ENCODE results near the gene FBL. TPM values are rescaled to one million over a fixed set of nuclear protein-coding genes. Genes with fewer than 3 reads are reported as not detected.
"Not testable (repeated sequence)": the region's sequence is repeated elsewhere in the genome, so short reads cannot be mapped to it uniquely, and the experiment has no call there.

Gene FBL
- total RNA-seq, 5 donors from 2014 or later (not counting 1 experiment from before 2014, with no cell fraction given), result 291 to 348 (median 299) TPM

DNA sequence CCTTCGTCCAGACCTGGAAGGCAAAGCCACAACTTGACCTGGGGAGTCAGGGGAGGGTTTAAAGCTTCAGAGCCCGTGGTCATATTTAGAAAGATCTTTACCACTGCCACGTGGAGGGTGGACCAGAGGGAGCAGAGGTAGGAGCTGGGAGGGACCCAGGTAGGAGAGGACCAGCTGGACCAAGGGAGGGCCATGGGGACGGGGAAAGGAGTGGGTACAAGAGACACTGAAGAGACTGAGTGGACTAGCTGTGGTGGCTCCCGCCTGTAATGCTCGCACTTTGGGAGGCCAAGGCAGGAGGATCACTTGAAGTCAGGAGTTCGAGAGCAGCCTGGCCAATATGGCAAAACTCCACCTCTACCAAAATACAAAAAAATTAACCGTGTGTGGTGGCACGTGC, 38.5 kb upstream of the FBL start:
- WGBS (ENCODE audit: insufficient coverage), result no CpG with 5 or more reads among the region's 9 CpGs
- H3K36me3 ChIP-seq (ENCODE audit: control insufficient read depth in 2 of 2, extremely low read depth in 1 of 2, insufficient read depth in 1 of 2, low read length in 1 of 2); H3K4me3 Mint-ChIP-seq; H3K4me3 ChIP-seq (ENCODE audit: control insufficient read depth in 1 of 2, extremely low read depth in 1 of 2, low read length in 1 of 2); H3K27ac ChIP-seq (ENCODE audit: low read length); ATAC-seq (replicated peaks in 1 of 4); H3K27me3 ChIP-seq (replicated peaks in 1 of 2; ENCODE audit: control insufficient read depth in 2 of 2, extremely low read depth in 1 of 2, insufficient read depth in 2 of 2, low read length in 1 of 2); H3K4me1 ChIP-seq (ENCODE audit: control insufficient read depth in 1 of 2, extremely low read depth in 1 of 2, insufficient read depth in 2 of 2, low read length in 2 of 2); DNase-seq; H3K9me3 ChIP-seq; H3K36me3 Mint-ChIP-seq; H3K9me3 Mint-ChIP-seq; CTCF ChIA-PET; H3K4me1 Mint-ChIP-seq; H3K27ac Mint-ChIP-seq; POLR2A ChIA-PET; H3K27me3 Mint-ChIP-seq: not testable (repeated sequence)

DNA sequence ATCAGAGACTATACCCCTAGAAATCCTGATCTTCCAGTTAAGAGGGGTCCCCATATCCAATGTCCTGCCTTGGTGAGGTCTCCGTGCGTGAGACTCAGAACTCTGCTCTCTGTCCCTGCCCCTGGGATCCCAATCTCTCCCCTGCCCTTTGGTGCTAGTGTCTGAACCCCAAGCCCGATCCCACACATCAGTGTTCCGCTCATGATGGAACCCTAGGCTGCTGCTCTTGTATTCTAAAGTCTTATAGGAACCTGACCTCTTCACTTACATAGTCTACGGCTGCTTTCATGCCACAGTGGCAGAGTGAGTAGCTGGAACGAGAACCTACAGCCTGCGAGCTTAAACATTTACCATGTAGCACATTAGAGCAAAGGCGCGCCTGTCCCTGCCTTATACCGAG, 36.5 kb upstream of the FBL start:
- H3K4me3 Mint-ChIP-seq; H3K36me3 Mint-ChIP-seq; H3K4me1 ChIP-seq (ENCODE audit: control insufficient read depth in 1 of 2, extremely low read depth in 1 of 2, insufficient read depth in 2 of 2, low read length in 2 of 2); H3K4me1 Mint-ChIP-seq; H3K36me3 ChIP-seq (ENCODE audit: control insufficient read depth in 2 of 2, extremely low read depth in 1 of 2, insufficient read depth in 1 of 2, low read length in 1 of 2); H3K4me3 ChIP-seq (ENCODE audit: control insufficient read depth in 1 of 2, extremely low read depth in 1 of 2, low read length in 1 of 2); ATAC-seq (replicated peaks in 1 of 4); DNase-seq; H3K9me3 Mint-ChIP-seq; H3K9me3 ChIP-seq; H3K27me3 ChIP-seq (replicated peaks in 1 of 2; ENCODE audit: control insufficient read depth in 2 of 2, extremely low read depth in 1 of 2, insufficient read depth in 2 of 2, low read length in 1 of 2); H3K27me3 Mint-ChIP-seq; CTCF ChIA-PET; POLR2A ChIA-PET; H3K27ac ChIP-seq (ENCODE audit: low read length): not testable (repeated sequence)
- WGBS (ENCODE audit: insufficient coverage), result 100% methylated on average over 1 of the region's 10 CpGs
- peak overlapping the region in 1 of 2 donors; percentile 24 for H3K27ac Mint-ChIP-seq

DNA sequence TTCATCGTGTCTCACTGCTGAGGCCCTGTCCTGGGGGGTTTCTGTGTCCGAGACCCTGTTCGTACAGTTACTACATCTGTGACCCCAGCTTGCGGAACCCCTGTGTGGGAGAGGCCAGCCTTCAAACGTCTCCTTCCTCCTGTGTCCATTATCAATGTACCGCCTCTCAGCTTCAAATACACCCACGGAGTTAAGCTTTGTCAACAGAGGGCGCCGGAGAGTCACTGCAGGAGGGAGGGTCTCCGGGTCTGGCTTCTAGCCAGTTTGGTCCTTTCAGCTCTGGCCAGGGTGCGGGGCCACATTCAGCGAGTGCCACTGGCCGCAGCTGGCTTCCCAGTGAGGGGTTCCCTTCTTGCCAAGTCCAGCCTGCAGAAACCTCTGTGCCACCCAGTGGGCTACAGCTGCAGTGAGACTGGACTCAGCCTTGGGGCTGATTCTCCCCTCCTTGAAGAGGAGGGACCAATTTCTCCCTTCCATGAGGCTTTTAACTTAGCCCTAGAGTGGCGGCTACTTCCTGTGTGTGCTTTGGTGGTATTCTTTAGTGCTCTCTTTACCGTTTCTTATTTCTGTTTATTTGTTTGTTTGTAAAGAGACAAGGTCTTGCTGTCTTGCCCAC, 35.4 kb upstream of the FBL start:
- DNase-seq, result peak in 8 of 35 experiments; percentile 9 to 57 (median 24)
- H3K27ac Mint-ChIP-seq, CTCF ChIA-PET: not testable (repeated sequence)

DNA sequence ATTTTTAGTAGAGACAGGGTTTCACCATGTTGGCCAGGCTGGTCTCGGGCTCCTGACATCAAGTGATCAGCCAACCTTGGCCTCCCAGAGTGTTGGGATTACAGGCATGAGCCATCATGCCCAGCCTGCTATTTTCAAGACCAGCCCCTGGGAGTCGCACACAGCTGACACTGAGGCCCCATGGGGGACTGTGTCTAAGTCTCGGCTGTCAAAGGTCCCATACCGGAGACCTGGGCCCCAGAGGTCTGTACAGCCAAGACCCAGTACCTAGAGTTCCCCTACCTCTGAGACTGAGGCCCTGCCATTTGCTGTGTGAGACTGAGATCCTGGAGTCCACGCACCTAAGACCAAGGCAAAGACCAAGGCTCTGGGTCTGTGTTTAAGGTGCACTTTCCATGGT, 34.1 kb upstream of the FBL start:
- H3K27ac Mint-ChIP-seq; H3K4me3 ChIP-seq (ENCODE audit: control insufficient read depth in 1 of 2, extremely low read depth in 1 of 2, low read length in 1 of 2); H3K9me3 Mint-ChIP-seq; H3K9me3 ChIP-seq; H3K4me1 ChIP-seq (ENCODE audit: control insufficient read depth in 1 of 2, extremely low read depth in 1 of 2, insufficient read depth in 2 of 2, low read length in 2 of 2); H3K36me3 Mint-ChIP-seq; H3K36me3 ChIP-seq (ENCODE audit: control insufficient read depth in 2 of 2, extremely low read depth in 1 of 2, insufficient read depth in 1 of 2, low read length in 1 of 2); CTCF ChIA-PET; H3K27me3 Mint-ChIP-seq; H3K27ac ChIP-seq (ENCODE audit: low read length); H3K4me1 Mint-ChIP-seq; H3K4me3 Mint-ChIP-seq; H3K27me3 ChIP-seq (replicated peaks in 1 of 2; ENCODE audit: control insufficient read depth in 2 of 2, extremely low read depth in 1 of 2, insufficient read depth in 2 of 2, low read length in 1 of 2); POLR2A ChIA-PET; ATAC-seq (replicated peaks in 1 of 4); DNase-seq: not testable (repeated sequence)
- WGBS (ENCODE audit: insufficient coverage), result 96% methylated on average over 3 of the region's 5 CpGs

More for the DNA sequence above, 35.4 kb upstream of the FBL start:
- POLR2A ChIA-PET; H3K36me3 Mint-ChIP-seq; H3K27me3 ChIP-seq (replicated peaks in 1 of 2; ENCODE audit: control insufficient read depth in 2 of 2, extremely low read depth in 1 of 2, insufficient read depth in 2 of 2, low read length in 1 of 2); H3K9me3 ChIP-seq; H3K4me3 Mint-ChIP-seq; H3K36me3 ChIP-seq (ENCODE audit: control insufficient read depth in 2 of 2, extremely low read depth in 1 of 2, insufficient read depth in 1 of 2, low read length in 1 of 2); H3K4me1 ChIP-seq (ENCODE audit: control insufficient read depth in 1 of 2, extremely low read depth in 1 of 2, insufficient read depth in 2 of 2, low read length in 2 of 2); H3K9me3 Mint-ChIP-seq; H3K4me3 ChIP-seq (ENCODE audit: control insufficient read depth in 1 of 2, extremely low read depth in 1 of 2, low read length in 1 of 2); H3K27me3 Mint-ChIP-seq; H3K4me1 Mint-ChIP-seq; H3K27ac ChIP-seq (ENCODE audit: low read length): not testable (repeated sequence)
- WGBS (ENCODE audit: insufficient coverage), result 20% methylated on average over 1 of the region's 15 CpGs
- peak; percentile 66 to 78 (median 76) for ATAC-seq (replicated peaks in 1 of 4)

DNA sequence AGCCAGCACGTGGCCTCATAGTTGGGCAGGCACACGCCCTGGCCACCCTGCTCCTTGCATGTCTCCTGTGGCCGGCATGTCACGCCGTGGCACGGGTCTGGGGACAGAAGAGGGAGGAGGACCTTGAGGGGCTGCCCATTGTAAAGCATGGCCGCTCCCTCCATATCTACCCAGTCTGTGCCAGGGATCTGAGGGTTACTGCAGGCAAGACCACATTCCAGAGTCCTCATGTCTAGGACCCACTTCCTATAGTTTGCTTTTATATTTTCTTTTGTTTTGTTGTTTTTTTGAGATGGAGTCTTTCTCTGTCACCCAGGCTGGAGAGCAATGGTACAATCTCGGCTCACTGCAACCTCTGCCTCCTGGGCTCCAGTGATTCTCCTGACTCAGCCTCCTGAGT, 33.6 kb upstream of the FBL start:
- H3K4me3 ChIP-seq (ENCODE audit: control insufficient read depth in 1 of 2, extremely low read depth in 1 of 2, low read length in 1 of 2); H3K4me1 ChIP-seq (ENCODE audit: control insufficient read depth in 1 of 2, extremely low read depth in 1 of 2, insufficient read depth in 2 of 2, low read length in 2 of 2); H3K36me3 ChIP-seq (ENCODE audit: control insufficient read depth in 2 of 2, extremely low read depth in 1 of 2, insufficient read depth in 1 of 2, low read length in 1 of 2); H3K9me3 Mint-ChIP-seq; H3K27me3 ChIP-seq (replicated peaks in 1 of 2; ENCODE audit: control insufficient read depth in 2 of 2, extremely low read depth in 1 of 2, insufficient read depth in 2 of 2, low read length in 1 of 2); CTCF ChIA-PET; H3K36me3 Mint-ChIP-seq; H3K27me3 Mint-ChIP-seq; H3K4me1 Mint-ChIP-seq; H3K4me3 Mint-ChIP-seq; H3K27ac ChIP-seq (ENCODE audit: low read length); POLR2A ChIA-PET; H3K27ac Mint-ChIP-seq; DNase-seq; ATAC-seq (replicated peaks in 1 of 4); H3K9me3 ChIP-seq: not testable (repeated sequence)
- no CpG with 5 or more reads among the region's 8 CpGs for WGBS (ENCODE audit: insufficient coverage)

DNA sequence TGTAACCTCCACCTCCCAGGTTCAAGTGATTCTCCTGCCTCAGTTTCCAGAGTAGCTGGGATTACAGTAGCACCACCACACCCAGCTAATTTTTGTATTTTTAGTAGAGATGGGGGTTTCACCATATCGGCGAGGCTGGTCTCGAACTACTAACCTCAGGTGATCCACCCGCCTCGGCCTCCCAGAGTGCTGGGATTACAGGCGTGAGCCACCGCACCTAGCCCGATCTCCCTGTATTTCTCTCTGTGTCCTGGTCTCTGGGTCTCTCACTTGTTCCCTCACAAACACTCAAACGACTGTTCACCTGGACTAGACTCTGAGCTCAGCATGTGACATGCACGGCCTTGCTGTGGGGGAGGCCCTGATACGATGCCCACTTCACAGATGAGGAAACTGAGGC, 32.7 kb upstream of the FBL start:
- CTCF ChIA-PET; H3K4me1 Mint-ChIP-seq; H3K4me1 ChIP-seq (ENCODE audit: control insufficient read depth in 1 of 2, extremely low read depth in 1 of 2, insufficient read depth in 2 of 2, low read length in 2 of 2); ATAC-seq (replicated peaks in 1 of 4); H3K27me3 Mint-ChIP-seq; H3K4me3 ChIP-seq (ENCODE audit: control insufficient read depth in 1 of 2, extremely low read depth in 1 of 2, low read length in 1 of 2); H3K9me3 Mint-ChIP-seq; DNase-seq; H3K9me3 ChIP-seq; H3K4me3 Mint-ChIP-seq; H3K27ac ChIP-seq (ENCODE audit: low read length); H3K36me3 Mint-ChIP-seq; H3K27ac Mint-ChIP-seq; H3K27me3 ChIP-seq (replicated peaks in 1 of 2; ENCODE audit: control insufficient read depth in 2 of 2, extremely low read depth in 1 of 2, insufficient read depth in 2 of 2, low read length in 1 of 2); H3K36me3 ChIP-seq (ENCODE audit: control insufficient read depth in 2 of 2, extremely low read depth in 1 of 2, insufficient read depth in 1 of 2, low read length in 1 of 2): not testable (repeated sequence)
- POLR2A ChIA-PET, result interaction anchor here in 1 of 2 donors (0.7 kb wide), 1 partner anchor 33 kb away, joined by 4 read pairs; the partner anchor contains the start of gene FBL
- WGBS (ENCODE audit: insufficient coverage), result 85% methylated on average over 6 of the region's 11 CpGs

DNA sequence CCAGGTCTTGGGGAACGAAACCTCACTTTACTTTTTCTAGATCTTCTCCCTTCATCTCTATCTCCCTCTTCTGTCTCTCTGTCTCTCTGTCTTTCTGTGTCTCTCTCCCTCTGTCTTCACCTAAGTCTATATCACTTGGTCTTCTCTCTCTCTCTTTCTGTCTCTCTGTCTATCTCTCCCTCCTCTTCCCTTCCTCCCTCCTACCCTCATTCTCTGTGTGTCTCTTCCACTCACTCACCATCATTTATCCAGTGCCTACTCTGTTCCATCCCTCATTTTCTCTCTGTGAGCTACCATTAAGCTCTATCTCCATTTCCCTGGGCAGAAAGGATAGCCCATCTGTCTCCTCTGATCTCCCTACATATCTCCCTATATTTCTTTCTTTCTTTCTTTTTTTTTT, 32.2 kb upstream of the FBL start:
- H3K27me3 Mint-ChIP-seq, result no peaks in the 10 kb centered on the region
- ChIA-PET CTCF (no interaction called here), POLR2A (interaction anchor here in 1 of 2 donors (0.5 to 0.7 kb wide), 2 partner anchors 32 to 441 kb away, joined by 4 to 6 read pairs; partner anchors contain the start of gene FBL)
- H3K36me3 Mint-ChIP-seq, result peaks cover 5% of the 10 kb centered on the region
- H3K27ac Mint-ChIP-seq, result peak overlapping the region in 1 of 2 donors; percentile 13
- no peak for ATAC-seq (replicated peaks in 1 of 4)
- Histone ChIP-seq H3K36me3 (ENCODE audit: control insufficient read depth in 2 of 2, extremely low read depth in 1 of 2, insufficient read depth in 1 of 2, low read length in 1 of 2) (peaks cover 0 to 7% of the 10 kb centered on the region in 2 donors), H3K4me1 (ENCODE audit: control insufficient read depth in 1 of 2, extremely low read depth in 1 of 2, insufficient read depth in 2 of 2, low read length in 2 of 2) (peaks cover 0 to 4% of the 10 kb centered on the region in 2 experiments), H3K9me3 (no peaks in the 10 kb centered on the region), H3K4me3 (ENCODE audit: control insufficient read depth in 1 of 2, extremely low read depth in 1 of 2, low read length in 1 of 2) (no peak overlapping the region), H3K27ac (ENCODE audit: low read length) (no peak overlapping the region), H3K27me3 (replicated peaks in 1 of 2; ENCODE audit: control insufficient read depth in 2 of 2, extremely low read depth in 1 of 2, insufficient read depth in 2 of 2, low read length in 1 of 2) (no peaks in the 10 kb centered on the region)
- no peak for DNase-seq
- no peaks in the 10 kb centered on the region for H3K9me3 Mint-ChIP-seq
- H3K4me3 Mint-ChIP-seq, result no peak overlapping the region
- peaks cover 0 to 6% (median 2%) of the 10 kb centered on the region in 3 donors for H3K4me1 Mint-ChIP-seq
- WGBS (ENCODE audit: insufficient coverage), result 100% methylated on average over 1 of the region's 1 CpG
